ENCODE measurements around the gene PLCH1.

Gene PLCH1

DNA sequence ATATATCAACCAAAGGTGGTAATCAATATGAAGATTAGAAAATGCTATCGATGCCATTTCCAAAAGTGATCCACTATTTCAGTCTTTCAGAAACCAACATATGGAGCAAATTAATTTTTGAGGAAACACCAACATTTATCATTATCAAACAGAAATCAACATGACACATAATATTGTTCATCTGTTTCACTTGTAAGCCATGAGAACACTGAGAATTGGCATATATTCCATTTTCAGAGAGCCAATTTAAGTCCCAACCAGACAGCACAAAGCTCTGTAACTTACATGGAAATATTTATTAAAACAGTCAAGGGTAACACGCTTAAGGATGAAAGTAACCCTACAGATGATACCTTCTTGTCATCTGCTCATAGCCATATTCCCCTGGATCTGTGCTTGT is 413.8 kb downstream of the PLCH1 start:
- Histone ChIP-seq H3K9me2 (replicated peaks; ENCODE audit: control insufficient read depth, low read length) (no peaks in the 10 kb centered on the region), H3K4me1 (ENCODE audit: control insufficient read depth, low read length) (peaks cover 3% of the 10 kb centered on the region; the same call in 1 of the 2 replicates), H3K27ac (ENCODE audit: low read depth, low read length) (no peak overlapping the region), H3K4me2 (ENCODE audit: low read length) (no peak overlapping the region), H3F3A (ENCODE audit: control insufficient read depth, insufficient read depth) (no peaks in the 10 kb centered on the region), H3K27me3 (ENCODE audit: control insufficient read depth, low read length) (no peaks in the 10 kb centered on the region), H4K20me1 (ENCODE audit: control insufficient read depth, insufficient read depth, low read depth, low read length) (no peaks in the 10 kb centered on the region), H3K36me3 (ENCODE audit: control insufficient read depth, low read length) (no peaks in the 10 kb centered on the region), H3K9me3 (ENCODE audit: control insufficient read depth, insufficient read depth, low read length) (no peaks in the 10 kb centered on the region), H3K79me2 (ENCODE audit: control insufficient read depth, low read length) (no peaks in the 10 kb centered on the region), H3K4me3 (ENCODE audit: low read length) (no peak overlapping the region)
- TF ChIP-seq, protein P1, sequence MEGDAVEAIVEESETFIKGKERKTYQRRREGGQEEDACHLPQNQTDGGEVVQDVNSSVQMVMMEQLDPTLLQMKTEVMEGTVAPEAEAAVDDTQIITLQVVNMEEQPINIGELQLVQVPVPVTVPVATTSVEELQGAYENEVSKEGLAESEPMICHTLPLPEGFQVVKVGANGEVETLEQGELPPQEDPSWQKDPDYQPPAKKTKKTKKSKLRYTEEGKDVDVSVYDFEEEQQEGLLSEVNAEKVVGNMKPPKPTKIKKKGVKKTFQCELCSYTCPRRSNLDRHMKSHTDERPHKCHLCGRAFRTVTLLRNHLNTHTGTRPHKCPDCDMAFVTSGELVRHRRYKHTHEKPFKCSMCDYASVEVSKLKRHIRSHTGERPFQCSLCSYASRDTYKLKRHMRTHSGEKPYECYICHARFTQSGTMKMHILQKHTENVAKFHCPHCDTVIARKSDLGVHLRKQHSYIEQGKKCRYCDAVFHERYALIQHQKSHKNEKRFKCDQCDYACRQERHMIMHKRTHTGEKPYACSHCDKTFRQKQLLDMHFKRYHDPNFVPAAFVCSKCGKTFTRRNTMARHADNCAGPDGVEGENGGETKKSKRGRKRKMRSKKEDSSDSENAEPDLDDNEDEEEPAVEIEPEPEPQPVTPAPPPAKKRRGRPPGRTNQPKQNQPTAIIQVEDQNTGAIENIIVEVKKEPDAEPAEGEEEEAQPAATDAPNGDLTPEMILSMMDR (IDR thresholded peaks at IDR 0.05; ENCODE audit: low read depth, low read length, poor library complexity, severe bottlenecking) = no peak
- no peak for TF ChIP-seq EZH2phosphoT487 (IDR thresholded peaks at IDR 0.05; ENCODE audit: borderline replicate concordance, low read length)

DNA sequence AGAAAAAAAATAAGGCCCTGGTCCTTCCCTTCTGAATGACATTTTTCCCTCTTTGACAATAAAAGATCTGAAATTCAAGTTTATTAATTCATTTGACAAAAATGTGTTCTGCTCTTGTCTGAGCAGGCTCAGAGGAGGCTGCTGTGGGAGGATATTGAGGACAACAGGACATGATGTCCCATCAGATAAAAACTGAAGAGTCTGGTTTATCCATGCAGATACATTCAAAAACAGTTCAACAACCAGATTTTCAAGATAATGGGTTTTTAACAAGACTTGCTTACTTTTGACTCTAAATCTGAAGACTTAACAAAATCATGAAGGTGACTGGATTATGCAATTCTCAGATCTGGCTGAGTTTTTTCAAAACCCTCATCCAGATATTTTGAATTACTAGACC is 414.5 kb downstream of the PLCH1 start:
- no peak overlapping the region for H3K4me2 ChIP-seq (ENCODE audit: low read length)
- H3K9me3 ChIP-seq (ENCODE audit: control insufficient read depth, insufficient read depth, low read length) = no peaks in the 10 kb centered on the region
- H3K4me1 ChIP-seq (ENCODE audit: control insufficient read depth, low read length) = peaks cover 3% of the 10 kb centered on the region; the same call in 1 of the 2 replicates
- H3K27me3 ChIP-seq (ENCODE audit: control insufficient read depth, low read length) = no peaks in the 10 kb centered on the region
- TF ChIP-seq, protein P1 (IDR thresholded peaks at IDR 0.05; ENCODE audit: low read depth, low read length, poor library complexity, severe bottlenecking) = no peak
- TF ChIP-seq EZH2phosphoT487 (IDR thresholded peaks at IDR 0.05; ENCODE audit: borderline replicate concordance, low read length) = no peak
- no peak overlapping the region for H3K4me3 ChIP-seq (ENCODE audit: low read length)
- no peaks in the 10 kb centered on the region for H3F3A ChIP-seq (ENCODE audit: control insufficient read depth, insufficient read depth)
- H3K9me2 ChIP-seq (replicated peaks; ENCODE audit: control insufficient read depth, low read length) = no peaks in the 10 kb centered on the region
- no peaks in the 10 kb centered on the region for H4K20me1 ChIP-seq (ENCODE audit: control insufficient read depth, insufficient read depth, low read depth, low read length)
- H3K79me2 ChIP-seq (ENCODE audit: control insufficient read depth, low read length) = no peaks in the 10 kb centered on the region
- no peaks in the 10 kb centered on the region for H3K36me3 ChIP-seq (ENCODE audit: control insufficient read depth, low read length)
- H3K27ac ChIP-seq (ENCODE audit: low read depth, low read length) = no peak overlapping the region

DNA sequence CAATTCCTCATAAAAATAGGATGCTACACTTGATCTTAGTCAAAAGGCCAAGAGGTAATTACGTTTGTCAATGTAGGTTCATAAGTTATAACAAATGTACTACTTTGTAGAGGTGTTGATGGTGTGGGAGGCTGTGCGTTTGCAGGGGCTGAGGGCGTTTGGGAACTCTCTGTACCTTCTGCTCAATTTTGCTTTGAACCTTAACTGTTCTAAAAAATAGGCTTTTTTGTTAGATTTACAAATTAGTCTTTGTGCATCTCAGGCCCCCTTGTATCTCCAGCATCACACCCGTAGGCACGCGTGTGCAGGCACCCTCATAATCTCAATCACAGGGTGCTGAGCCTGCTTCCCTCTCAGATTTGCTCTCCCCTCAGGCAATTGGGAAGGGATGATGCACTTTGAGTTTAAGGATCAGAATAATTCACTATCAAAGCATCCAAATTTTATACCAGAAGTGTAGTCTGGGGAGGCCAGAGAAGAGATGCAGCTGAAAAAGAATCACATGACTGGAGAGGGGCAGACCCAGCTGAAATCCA is 415.3 kb downstream of the PLCH1 start:
- H3K4me3 ChIP-seq (ENCODE audit: low read length) = no peak overlapping the region
- H3K36me3 ChIP-seq (ENCODE audit: control insufficient read depth, low read length) = no peaks in the 10 kb centered on the region
- H3K9me3 ChIP-seq (ENCODE audit: control insufficient read depth, insufficient read depth, low read length) = no peaks in the 10 kb centered on the region
- H3K9me2 ChIP-seq (replicated peaks; ENCODE audit: control insufficient read depth, low read length) = no peaks in the 10 kb centered on the region
- H3K27me3 ChIP-seq (ENCODE audit: control insufficient read depth, low read length) = no peaks in the 10 kb centered on the region
- no peaks in the 10 kb centered on the region for H4K20me1 ChIP-seq (ENCODE audit: control insufficient read depth, insufficient read depth, low read depth, low read length)
- H3F3A ChIP-seq (ENCODE audit: control insufficient read depth, insufficient read depth) = no peaks in the 10 kb centered on the region
- H3K27ac ChIP-seq (ENCODE audit: low read depth, low read length) = no peak overlapping the region
- no peaks in the 10 kb centered on the region for H3K4me1 ChIP-seq (ENCODE audit: control insufficient read depth, low read length)
- TF ChIP-seq, protein P1 (IDR thresholded peaks at IDR 0.05; ENCODE audit: low read depth, low read length, poor library complexity, severe bottlenecking) = no peak
- no peak for TF ChIP-seq EZH2phosphoT487 (IDR thresholded peaks at IDR 0.05; ENCODE audit: borderline replicate concordance, low read length)
- no peaks in the 10 kb centered on the region for H3K79me2 ChIP-seq (ENCODE audit: control insufficient read depth, low read length)
- H3K4me2 ChIP-seq (ENCODE audit: low read length) = no peak overlapping the region
